GM12865 (cell line): ENCODE measurements around the gene SIM1.

ENCODE experiments used
- DNase-seq: peaks from one replicate; pipeline ENCODE4 v3.0.0; 2010; ENCODE audit warnings: low read depth
- H3K4me3 ChIP-seq: 2 replicates; pipeline ENCODE4 v1.5.1; 2011; ENCODE audit warnings: mild to moderate bottlenecking, low read depth, low read length, control low read depth
- CTCF ChIP-seq: IDR thresholded peaks from 2 replicates; pipeline ENCODE4 v1.5.1; 2011; ENCODE audit warnings: low read length, control low read depth, low read depth, inconsistent platforms; ENCODE audit not compliant: insufficient read depth; ENCODE audit errors: missing control alignments

Gene SIM1

GRCh38 chr6:100456141-100456907 lies 8.4 kb downstream of the SIM1 start:
- no peak overlapping the region for H3K4me3 ChIP-seq
- DNase-seq: no peak

GRCh38 chr6:100455230-100456124 lies 9.2 kb downstream of the SIM1 start:
- DNase-seq: no peak
- TF ChIP-seq CTCF: no peak
- H3K4me3 ChIP-seq: no peak overlapping the region

More at GRCh38 chr6:100456141-100456907, 8.4 kb downstream of the SIM1 start:
- no peak for TF ChIP-seq CTCF

- DNase-seq: no peak
- no peak overlapping the region for H3K4me3 ChIP-seq
- no peak for TF ChIP-seq CTCF
These were observed 10.0 kb downstream of the SIM1 start for GRCh38 chr6:100454551-100455229.

- no peak for DNase-seq
These were observed 10.8 kb downstream of the SIM1 start for GRCh38 chr6:100453701-100454521.

GRCh38 chr6:100452998-100453397 lies 11.7 kb downstream of the SIM1 start:
- no peak for DNase-seq
- no peak for TF ChIP-seq CTCF
- no peak overlapping the region for H3K4me3 ChIP-seq

More at GRCh38 chr6:100453701-100454521, 10.8 kb downstream of the SIM1 start:
- no peak for TF ChIP-seq CTCF
- H3K4me3 ChIP-seq: no peak overlapping the region

- TF ChIP-seq CTCF: no peak
- no peak overlapping the region for H3K4me3 ChIP-seq
- DNase-seq: no peak
These were observed 13.1 kb downstream of the SIM1 start for GRCh38 chr6:100451577-100451976.
